ENCODE measurements around the gene CDH22.
A peak's percentile ranks its signal among the peaks of the same experiment; 100 is the strongest.

The CDH22 gene

GRCh38 chr20:46182276-46183200 is 125.8 kb downstream of the CDH22 start:
- no peak overlapping the region for H3K27ac ChIP-seq
- TF ChIP-seq CTCF (conservative IDR thresholded peaks at IDR 0.05) (no peak), ZFX (IDR thresholded peaks at IDR 0.05) (no peak)

- no peak overlapping the region for H3K27ac ChIP-seq
- TF ChIP-seq ZFX (IDR thresholded peaks at IDR 0.05) (no peak), CTCF (conservative IDR thresholded peaks at IDR 0.05) (no peak)
Observed at GRCh38 chr20:46179862-46180261, 128.4 kb downstream of the CDH22 start.

- no peak overlapping the region for H3K27ac ChIP-seq
- TF ChIP-seq ZFX (IDR thresholded peaks at IDR 0.05) = no peak
- TF ChIP-seq CTCF (conservative IDR thresholded peaks at IDR 0.05) = no peak
Observed at GRCh38 chr20:46178891-46179290, 129.4 kb downstream of the CDH22 start.

- TF ChIP-seq ZFX (IDR thresholded peaks at IDR 0.05) (no peak), CTCF (conservative IDR thresholded peaks at IDR 0.05) (no peak)
- no peak overlapping the region for H3K27ac ChIP-seq
Observed at GRCh38 chr20:46177768-46178167, 130.5 kb downstream of the CDH22 start.

GRCh38 chr20:46176739-46177378 is 131.4 kb downstream of the CDH22 start:
- H3K27ac ChIP-seq = no peak overlapping the region
- TF ChIP-seq CTCF (conservative IDR thresholded peaks at IDR 0.05) (no peak), ZFX (IDR thresholded peaks at IDR 0.05) (no peak)

GRCh38 chr20:46175127-46175494 is 133.2 kb downstream of the CDH22 start:
- TF ChIP-seq ZFX (IDR thresholded peaks at IDR 0.05) (no peak), CTCF (conservative IDR thresholded peaks at IDR 0.05) (no peak)
- H3K27ac ChIP-seq = no peak overlapping the region

GRCh38 chr20:46174469-46175126 is 133.7 kb downstream of the CDH22 start:
- no peak overlapping the region for H3K27ac ChIP-seq
- TF ChIP-seq ZFX (IDR thresholded peaks at IDR 0.05) (no peak), CTCF (conservative IDR thresholded peaks at IDR 0.05) (peak; percentile 73)

Measured in C4-2B (cell line).